Urinary bladder (tissue), 4 donors: ENCODE measurements around the gene ARPP21. TPM values are rescaled to one million over a fixed set of nuclear protein-coding genes. Genes with fewer than 3 reads are reported as not detected.

Experiments used
- DNase-seq: peaks from one replicate; pipeline ENCODE4 v3.0.0-alpha.2; 2015; ENCODE audit errors: extremely low spot score
- H3K27ac ChIP-seq: one replicate; pipeline ENCODE4 v1.5.1; 2013; ENCODE audit warnings: low read depth, mild to moderate bottlenecking, moderate library complexity
- H3K36me3 ChIP-seq: one replicate; pipeline ENCODE4 v1.6.1; 2013; ENCODE audit warnings: mild to moderate bottlenecking, moderate library complexity; ENCODE audit not compliant: insufficient read depth
- H3K4me1 ChIP-seq: one replicate; pipeline ENCODE4 v1.6.1; 2013; ENCODE audit warnings: mild to moderate bottlenecking, moderate library complexity; ENCODE audit not compliant: insufficient read depth
- H3K4me3 ChIP-seq: one replicate; pipeline ENCODE4 v1.5.1; 2013; ENCODE audit warnings: low read depth, low read length
- WGBS: extraction: QIAGEN DNeasy Blood & Tissue Kit; methylation state at CpG from one replicate; pipeline ENCODE4 v1.1.7; 2013; 5-methylcytosine and 5-hydroxymethylcytosine counted together
- polyA plus RNA-seq: library from polyadenylated mRNA; stranded (reverse); fragments of 200-250 nt; gene quantifications from one replicate; pipeline ENCODE4 v1.2.3, GENCODE V29; 2013
- total RNA-seq: library from RNA; depleted of rRNA; stranded (reverse); fragments of >200 nt; gene quantifications from one replicate; pipeline ENCODE4 v1.2.3, GENCODE V29; 2014
- donor health status: healthy with polysubstance abuse.
- donor health status: healthy.

Gene ARPP21
- total and polyA plus RNA-seq, 2 donors, result 0.08 to 11.8 TPM

DNA sequence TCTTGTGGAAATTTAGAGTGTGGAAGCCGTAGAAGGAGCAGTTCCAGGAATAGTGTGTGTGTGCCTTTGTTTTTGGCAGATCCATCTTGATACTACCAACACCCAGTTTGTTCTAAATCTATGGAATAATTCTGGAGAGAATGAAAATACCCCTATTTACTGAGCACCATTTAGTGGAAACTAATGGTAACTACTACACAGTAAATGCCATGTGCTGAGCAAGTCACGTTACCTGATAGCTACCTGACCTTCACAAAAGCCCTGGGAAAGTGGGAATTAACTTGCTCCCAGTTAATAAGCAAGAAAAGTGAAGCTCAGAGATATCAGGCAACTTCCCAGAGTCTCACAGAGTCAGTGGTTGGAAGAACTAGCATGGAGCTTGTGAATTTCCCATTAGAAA is 137.7 kb downstream of the ARPP21 start:
- no peak overlapping the region for H3K27ac ChIP-seq
- DNase-seq, result no peak
- no peaks in the 10 kb centered on the region for H3K4me1 ChIP-seq
- no peak overlapping the region for H3K4me3 ChIP-seq
- WGBS, result 87% methylated on average over 2 of the region's 2 CpGs
- H3K36me3 ChIP-seq, result no peaks in the 10 kb centered on the region

GRCh38 chr3:35777563-35778554 is 138.5 kb downstream of the ARPP21 start:
- Histone ChIP-seq H3K4me3 (no peak overlapping the region), H3K4me1 (no peaks in the 10 kb centered on the region), H3K36me3 (no peaks in the 10 kb centered on the region), H3K27ac (no peak overlapping the region)
- WGBS, result 45% methylated on average over 4 of the region's 4 CpGs
- DNase-seq, result no peak

GRCh38 chr3:35779611-35780010 is 140.3 kb downstream of the ARPP21 start:
- H3K4me1 ChIP-seq, result no peaks in the 10 kb centered on the region
- no peak for DNase-seq
- no peak overlapping the region for H3K4me3 ChIP-seq
- H3K27ac ChIP-seq, result no peak overlapping the region
- H3K36me3 ChIP-seq, result no peaks in the 10 kb centered on the region

DNA sequence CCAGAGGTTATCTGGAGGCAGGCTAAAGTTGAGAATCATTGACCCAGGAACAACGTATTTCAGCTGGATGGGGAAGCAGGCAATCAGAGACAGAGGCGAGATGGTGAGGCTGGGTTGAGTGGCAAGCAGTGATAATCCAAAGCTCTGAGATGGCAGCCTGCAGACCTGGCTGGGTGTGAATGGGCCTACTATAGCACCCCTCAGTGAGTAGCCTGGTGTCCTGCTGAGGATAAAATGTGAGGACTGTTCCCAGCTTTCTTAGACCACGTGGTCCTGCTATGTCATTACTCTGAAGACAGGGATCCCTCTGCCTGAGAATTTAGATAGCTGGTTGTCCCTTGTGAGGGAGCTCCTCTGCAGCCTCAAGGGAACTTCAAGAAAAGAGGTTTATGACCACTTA is 141.5 kb downstream of the ARPP21 start:
- WGBS, result 33% methylated on average over 3 of the region's 3 CpGs
- H3K36me3 ChIP-seq, result no peaks in the 10 kb centered on the region
- H3K27ac ChIP-seq, result no peak overlapping the region
- no peak for DNase-seq
- H3K4me1 ChIP-seq, result no peaks in the 10 kb centered on the region
- no peak overlapping the region for H3K4me3 ChIP-seq

- H3K4me3 ChIP-seq, result no peak overlapping the region
- no peak overlapping the region for H3K27ac ChIP-seq
- no peak for DNase-seq
- no peaks in the 10 kb centered on the region for H3K36me3 ChIP-seq
- no peaks in the 10 kb centered on the region for H3K4me1 ChIP-seq
Measured at GRCh38 chr3:35781558-35781957, 142.2 kb downstream of the ARPP21 start.

- Histone ChIP-seq H3K4me3 (no peak overlapping the region), H3K27ac (no peak overlapping the region), H3K4me1 (no peaks in the 10 kb centered on the region), H3K36me3 (no peaks in the 10 kb centered on the region)
- 49% methylated on average over 1 of the region's 1 CpG for WGBS
- no peak for DNase-seq
Measured at GRCh38 chr3:35782355-35782754, 143.0 kb downstream of the ARPP21 start.

DNA sequence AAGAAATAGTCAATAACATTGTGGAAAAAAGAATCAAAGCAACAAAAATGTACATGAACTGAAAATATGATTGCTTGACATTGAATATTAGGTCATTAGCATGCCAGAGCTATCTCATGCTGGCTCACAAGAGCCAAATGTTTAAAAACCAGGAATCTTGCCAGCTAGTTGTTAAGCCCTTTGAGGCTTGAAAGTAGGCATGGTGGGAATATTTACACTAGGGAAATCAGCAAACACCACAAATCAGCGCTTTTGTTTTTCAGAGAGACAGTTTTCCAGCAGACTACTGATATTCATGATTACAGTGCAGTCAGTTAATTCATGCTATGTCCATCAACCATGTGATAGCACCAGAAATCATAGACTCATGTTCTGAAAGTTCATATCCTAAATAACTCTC is 144.8 kb downstream of the ARPP21 start:
- DNase-seq, result no peak
- H3K4me1 ChIP-seq, result no peaks in the 10 kb centered on the region
- no peak overlapping the region for H3K27ac ChIP-seq
- H3K4me3 ChIP-seq, result no peak overlapping the region
- WGBS, result 69% methylated on average over 1 of the region's 1 CpG
- no peaks in the 10 kb centered on the region for H3K36me3 ChIP-seq

GRCh38 chr3:35785234-35785888 is 146.0 kb downstream of the ARPP21 start:
- WGBS, result 88% methylated on average over 4 of the region's 4 CpGs
- Histone ChIP-seq H3K36me3 (no peaks in the 10 kb centered on the region), H3K4me1 (no peaks in the 10 kb centered on the region), H3K4me3 (no peak overlapping the region), H3K27ac (no peak overlapping the region)
- no peak for DNase-seq

DNA sequence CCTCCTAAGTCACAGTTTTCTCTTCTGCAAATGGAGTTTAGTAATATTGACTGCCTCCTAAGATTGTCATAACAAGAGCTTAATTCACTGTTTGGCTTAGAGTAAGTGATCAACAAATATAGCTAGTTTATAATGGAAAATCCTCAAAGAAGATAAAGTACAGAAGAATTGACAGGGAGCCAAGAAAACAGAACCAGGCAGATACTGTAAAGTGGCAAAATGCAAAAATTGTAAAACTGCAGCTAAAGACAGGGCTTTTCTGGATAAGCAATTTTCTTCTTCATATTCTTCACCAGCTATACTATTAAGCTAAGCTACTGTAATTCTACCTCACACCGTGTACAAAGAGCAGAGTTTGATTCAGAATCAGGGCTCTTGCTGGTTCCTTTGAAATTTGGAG is 148.6 kb downstream of the ARPP21 start:
- WGBS, result 37% methylated on average over 1 of the region's 1 CpG
- H3K36me3 ChIP-seq, result no peaks in the 10 kb centered on the region
- H3K4me1 ChIP-seq, result no peaks in the 10 kb centered on the region
- H3K4me3 ChIP-seq, result no peak overlapping the region
- H3K27ac ChIP-seq, result no peak overlapping the region
- DNase-seq, result no peak

- 69% methylated on average over 4 of the region's 4 CpGs for WGBS
- Histone ChIP-seq H3K27ac (no peak overlapping the region), H3K36me3 (no peaks in the 10 kb centered on the region), H3K4me1 (no peaks in the 10 kb centered on the region), H3K4me3 (no peak overlapping the region)
- no peak for DNase-seq
Measured at GRCh38 chr3:35789042-35789831, 149.9 kb downstream of the ARPP21 start.

- no peak overlapping the region for H3K4me3 ChIP-seq
- 97% methylated on average over 1 of the region's 1 CpG for WGBS
Measured at GRCh38 chr3:35790764-35791163, 151.4 kb downstream of the ARPP21 start.

GRCh38 chr3:35793667-35794066 is 154.3 kb downstream of the ARPP21 start:
- Histone ChIP-seq H3K36me3 (no peaks in the 10 kb centered on the region), H3K4me3 (no peak overlapping the region), H3K4me1 (no peaks in the 10 kb centered on the region), H3K27ac (no peak overlapping the region)
- no peak for DNase-seq
- WGBS, result 90% methylated on average over 1 of the region's 1 CpG

More at GRCh38 chr3:35790764-35791163, 151.4 kb downstream of the ARPP21 start:
- no peaks in the 10 kb centered on the region for H3K36me3 ChIP-seq
- H3K4me1 ChIP-seq, result no peaks in the 10 kb centered on the region
- no peak for DNase-seq
- no peak overlapping the region for H3K27ac ChIP-seq

- Histone ChIP-seq H3K36me3 (no peaks in the 10 kb centered on the region), H3K4me1 (no peaks in the 10 kb centered on the region), H3K4me3 (no peak overlapping the region), H3K27ac (no peak overlapping the region)
- WGBS, result 85% methylated on average over 1 of the region's 1 CpG
- no peak for DNase-seq
Measured at GRCh38 chr3:35800960-35801459, 161.7 kb downstream of the ARPP21 start.
